HAP-1 (cell line): ENCODE data around the gene RASGRF2.
"Not testable (repeated sequence)": the region's sequence is repeated elsewhere in the genome, so short reads cannot be mapped to it uniquely, and the experiment has no call there.

Source experiments
- DNase-seq, 2 experiments: peaks; one replicate each; pipeline ENCODE4 v3.0.0-alpha.2; 2016 to 2020; ENCODE audit warnings: low spot score in 2 of 2
- H3K27me3 ChIP-seq: fragments of 250-450 bp; sonication (Bioruptor Pico); 2 replicates; pipeline ENCODE4 v1.5.1; 2020; ENCODE audit warnings: low read depth, mild to moderate bottlenecking, moderate library complexity
- H3K36me3 ChIP-seq: fragments of 250-450 bp; sonication (Bioruptor Pico); replicated peaks from 2 replicates; pipeline ENCODE4 v1.5.1; 2020; ENCODE audit warnings: mild to moderate bottlenecking
- H3K4me1 ChIP-seq: fragments of 250-450 bp; sonication (Bioruptor Pico); 2 replicates; pipeline ENCODE4 v1.5.1; 2020; ENCODE audit warnings: mild to moderate bottlenecking
- H3K4me3 ChIP-seq: fragments of 250-450 bp; sonication (Bioruptor Pico); 2 replicates; pipeline ENCODE4 v1.5.1; 2020; ENCODE audit warnings: mild to moderate bottlenecking, moderate library complexity
- H3K9me3 ChIP-seq: fragments of 250-450 bp; sonication (Bioruptor Pico); 2 replicates; pipeline ENCODE4 v1.5.1; 2020; ENCODE audit warnings: mild to moderate bottlenecking, moderate library complexity
- in situ Hi-C: fragments of 300-500 bp; cut with MboI; formaldehyde crosslinking; loops from 3 replicates; pipeline ENCODE4 v1.14.3; 2020; ENCODE audit warnings: low sequenced_read_pairs, inconsistent platforms, mixed read lengths

Gene RASGRF2

DNA sequence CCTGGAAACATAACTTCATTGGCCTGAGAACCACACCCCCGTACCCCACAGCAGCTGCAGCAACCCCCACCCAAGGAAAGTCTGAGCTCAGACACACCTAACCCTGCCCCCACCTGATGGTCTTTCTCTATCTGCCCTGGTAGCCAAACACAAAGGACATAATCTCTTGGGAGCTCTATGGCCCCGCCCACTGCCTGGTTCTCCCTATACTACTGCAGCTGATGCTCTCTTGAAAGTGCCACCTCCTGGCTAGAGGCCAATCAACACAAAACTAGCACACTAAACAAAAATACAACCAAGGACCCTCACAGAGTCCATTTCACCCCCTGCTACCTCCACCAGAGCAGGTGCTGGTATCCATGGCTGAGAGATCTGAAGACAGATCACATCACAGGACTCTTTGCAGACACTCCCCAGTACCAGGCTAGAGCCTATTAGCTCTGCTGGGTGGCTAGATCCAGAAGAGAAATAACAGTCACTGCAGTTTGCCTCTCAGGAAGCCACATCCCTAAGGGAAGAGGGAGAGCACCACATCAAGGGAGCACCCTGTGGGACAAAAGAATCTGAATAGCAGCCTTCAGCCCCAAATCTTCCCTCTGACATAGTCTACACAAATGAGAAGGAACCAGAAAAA lies 310.3 kb downstream of the RASGRF2 start:
- H3K4me1 ChIP-seq, in situ Hi-C loops, H3K9me3 ChIP-seq, H3K27me3 ChIP-seq, H3K4me3 ChIP-seq, H3K36me3 ChIP-seq: not testable (repeated sequence)
- peak in 1 of 2 experiments; percentile 60 for DNase-seq
